Lower leg skin (tissue), 4 donors: Measurements from ENCODE around the gene FOXP1. TPM values are rescaled to one million over a fixed set of nuclear protein-coding genes. Genes with fewer than 3 reads are reported as not detected.

ENCODE experiments used
- DNase-seq, 2 donors: peaks; one replicate each; pipeline ENCODE4 v3.0.0-alpha.2; 2019; ENCODE audit warnings: low spot score in 2 of 2
- H3K4me3 ChIP-seq: fragments of 200-600 bp; sonication (generic); 2 replicates; pipeline ENCODE4 v1.5.1; 2017; ENCODE audit warnings: mild to moderate bottlenecking, low read depth; ENCODE audit not compliant: poor library complexity, severe bottlenecking
- CTCF ChIP-seq, 3 donors: fragments of 450-650 bp; IDR thresholded peaks; one replicate each; pipeline ENCODE4 v1.5.1; 2016; ENCODE audit warnings: antibody characterized with exemption in 3 of 3, mild to moderate bottlenecking in 3 of 3, moderate library complexity in 2 of 3
- POLR2A ChIP-seq, 2 donors: fragments of 450-650 bp; IDR thresholded peaks; one replicate each; pipeline ENCODE4 v1.6.1; 2016 to 2017; ENCODE audit warnings: antibody characterized with exemption in 2 of 2, mild to moderate bottlenecking in 1 of 2, moderate library complexity in 1 of 2
- WGBS, 2 donors: methylation state at CpG; one replicate each; pipeline ENCODE4 v1.1.5; 2018; 5-methylcytosine and 5-hydroxymethylcytosine counted together
- intact Hi-C: fragments of 100-400 bp; cut with DNase I; formaldehyde crosslinking; loops from one replicate; pipeline ENCODE4 v1.15.0; 2023; ENCODE audit warnings: low total_unique reads
- total RNA-seq, 4 donors: library from RNA; depleted of rRNA; stranded (reverse); fragments of >200 nt; gene quantifications; one replicate each; pipeline ENCODE4 v1.1.0, GENCODE V29; 2016

The FOXP1 gene
- total RNA-seq, 4 donors from 2014 or later, result 46.6 to 66.6 (median 55.2) TPM

- TF ChIP-seq POLR2A (IDR thresholded peaks at IDR 0.05) (no peak), CTCF (IDR thresholded peaks at IDR 0.05) (no peak)
- no peak for DNase-seq
- intact Hi-C loops, result no loop called here
- H3K4me3 ChIP-seq, result no peak overlapping the region
- WGBS, 2 donors, result 96% methylated on average over 5 of the region's 5 CpGs
Measured at GRCh38 chr3:71138410-71138809, 445.1 kb downstream of the FOXP1 start.

- WGBS, 2 donors, result 91 to 93% methylated on average over 2 of the region's 2 CpGs
- H3K4me3 ChIP-seq, result no peak overlapping the region
- no peak for DNase-seq
- intact Hi-C loops, result no loop called here
- TF ChIP-seq POLR2A (IDR thresholded peaks at IDR 0.05) (no peak), CTCF (IDR thresholded peaks at IDR 0.05) (no peak)
Measured at GRCh38 chr3:71136276-71136675, 447.3 kb downstream of the FOXP1 start.

GRCh38 chr3:71135373-71136088 lies 448.0 kb downstream of the FOXP1 start:
- H3K4me3 ChIP-seq, result no peak overlapping the region
- no peak for DNase-seq
- WGBS, 2 donors, result 82 to 84% methylated on average over 8 of the region's 8 CpGs
- intact Hi-C loops, result no loop called here
- TF ChIP-seq POLR2A (IDR thresholded peaks at IDR 0.05) (no peak), CTCF (IDR thresholded peaks at IDR 0.05) (no peak)

- no peak for DNase-seq
- intact Hi-C loops, result no loop called here
- TF ChIP-seq POLR2A (IDR thresholded peaks at IDR 0.05) (no peak), CTCF (IDR thresholded peaks at IDR 0.05) (no peak)
- H3K4me3 ChIP-seq, result no peak overlapping the region
- WGBS, 2 donors, result 88 to 91% methylated on average over 2 of the region's 2 CpGs
Measured at GRCh38 chr3:71134521-71134920, 449.0 kb downstream of the FOXP1 start.

- no peak overlapping the region for H3K4me3 ChIP-seq
- WGBS, 2 donors, result 82 to 86% methylated on average over 4 of the region's 4 CpGs
Measured at GRCh38 chr3:71133865-71134264, 449.7 kb downstream of the FOXP1 start.

More at GRCh38 chr3:71133865-71134264, 449.7 kb downstream of the FOXP1 start:
- DNase-seq, result no peak
- TF ChIP-seq CTCF (IDR thresholded peaks at IDR 0.05), result no peak
- no peak for TF ChIP-seq POLR2A (IDR thresholded peaks at IDR 0.05)
- intact Hi-C loops, result no loop called here
